Stimulated activated CD4-positive, alpha-beta T cell treated with anti-CD3 and anti-CD28 coated beads, TNF-alpha, amount 100 ng/mL, for 1 hour (primary cell): ENCODE results near the gene HOXC9.

Experiments used
- DNase-seq, 3 donors: peaks; one replicate each; pipeline ENCODE4 v3.0.0-alpha.2; 2020; ENCODE audit warnings: low read depth in 3 of 3, low spot score in 1 of 3

HOXC9 gene

GRCh38 chr12:54051026-54051842, 51.3 kb downstream of the HOXC9 start:
- no peak for DNase-seq

DNA sequence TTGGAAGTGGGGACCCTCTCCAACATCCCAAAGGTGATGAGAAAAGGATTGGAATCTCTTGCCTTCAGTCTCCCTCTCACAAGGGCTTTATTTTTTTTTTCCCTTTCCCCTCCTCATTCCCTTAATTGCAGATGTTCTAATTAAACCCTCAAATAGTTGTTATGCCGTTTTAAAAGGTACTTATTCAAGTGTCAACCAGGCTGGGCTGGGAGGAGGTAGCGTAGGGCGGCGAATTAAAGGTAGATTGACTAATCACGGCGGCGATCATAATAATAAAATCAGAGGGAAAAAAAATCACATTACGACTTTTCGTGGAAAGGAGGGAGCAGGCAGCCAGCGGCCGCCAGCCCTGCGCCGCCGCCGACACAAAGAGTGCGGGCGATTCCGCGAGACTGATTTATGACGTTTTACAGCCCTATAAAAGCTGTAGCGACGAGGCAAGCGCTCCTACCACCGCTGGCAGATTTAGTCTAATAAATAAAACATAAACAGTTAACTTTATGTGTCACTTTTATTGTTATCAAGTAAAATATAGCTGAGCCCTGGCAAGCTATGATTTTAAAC, 52.0 kb downstream of the HOXC9 start:
- DNase-seq, result no peak

DNA sequence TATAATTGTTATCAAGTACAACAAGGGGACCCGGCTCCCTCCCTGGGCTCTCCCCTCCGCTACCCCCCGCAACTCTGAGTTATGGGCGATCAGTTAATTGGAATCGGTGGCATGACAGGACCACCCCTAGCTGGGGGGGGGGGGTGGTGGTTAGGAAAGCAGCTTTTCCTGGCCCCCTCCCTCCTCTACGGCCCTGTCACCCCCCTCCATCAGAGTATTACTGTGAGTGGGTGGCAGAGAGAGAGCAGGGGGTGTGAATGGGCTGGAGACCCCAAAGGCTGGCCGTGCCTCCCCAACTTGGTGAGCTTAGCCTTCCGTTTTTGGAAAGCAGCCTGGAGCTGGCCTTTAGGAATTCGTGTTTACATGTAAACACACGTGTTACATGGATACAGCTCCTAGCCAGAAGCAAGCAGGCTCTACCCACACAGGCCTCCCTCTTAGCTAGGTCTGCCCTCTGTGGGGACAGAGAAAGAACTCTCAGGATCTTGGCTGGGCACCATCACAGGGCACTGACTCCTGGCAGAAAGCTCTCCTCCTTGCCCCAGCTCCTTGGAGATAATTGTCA, 52.6 kb downstream of the HOXC9 start:
- no peak for DNase-seq
